Measurements from ENCODE around the gene EEF1E1.
"Not testable (repeated sequence)": the region's sequence is repeated elsewhere in the genome, so short reads cannot be mapped to it uniquely, and the experiment has no call there.

EEF1E1 gene

DNA sequence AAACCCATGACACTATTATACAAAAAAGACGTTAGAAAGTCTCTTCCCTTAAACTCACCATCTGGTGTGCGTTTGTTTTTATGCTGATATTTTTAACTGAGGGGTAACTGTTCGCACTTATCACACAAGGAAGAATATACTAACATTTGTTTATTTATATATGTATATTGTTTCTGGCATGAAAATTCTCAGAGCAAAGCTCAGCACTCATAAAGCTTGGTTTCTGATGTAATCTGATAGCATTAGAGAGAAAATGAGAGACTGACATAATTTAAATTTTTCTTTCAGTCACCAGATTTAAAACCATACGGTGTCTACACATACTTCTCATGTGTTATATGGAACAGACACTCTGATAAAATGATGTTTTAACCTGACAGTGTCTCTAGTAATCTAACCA is 45.1 kb downstream of the EEF1E1 start:
- H3K4me2 ChIP-seq (ENCODE audit: low read length), result no peak overlapping the region
- H3K9me3 ChIP-seq (ENCODE audit: insufficient read depth, low read length), result no peaks in the 10 kb centered on the region
- H3K79me2 ChIP-seq (ENCODE audit: low read length), result no peaks in the 10 kb centered on the region
- TF ChIP-seq EZH2phosphoT487 (IDR thresholded peaks at IDR 0.05; ENCODE audit: low read depth), result no peak
- TF ChIP-seq, protein P1, sequence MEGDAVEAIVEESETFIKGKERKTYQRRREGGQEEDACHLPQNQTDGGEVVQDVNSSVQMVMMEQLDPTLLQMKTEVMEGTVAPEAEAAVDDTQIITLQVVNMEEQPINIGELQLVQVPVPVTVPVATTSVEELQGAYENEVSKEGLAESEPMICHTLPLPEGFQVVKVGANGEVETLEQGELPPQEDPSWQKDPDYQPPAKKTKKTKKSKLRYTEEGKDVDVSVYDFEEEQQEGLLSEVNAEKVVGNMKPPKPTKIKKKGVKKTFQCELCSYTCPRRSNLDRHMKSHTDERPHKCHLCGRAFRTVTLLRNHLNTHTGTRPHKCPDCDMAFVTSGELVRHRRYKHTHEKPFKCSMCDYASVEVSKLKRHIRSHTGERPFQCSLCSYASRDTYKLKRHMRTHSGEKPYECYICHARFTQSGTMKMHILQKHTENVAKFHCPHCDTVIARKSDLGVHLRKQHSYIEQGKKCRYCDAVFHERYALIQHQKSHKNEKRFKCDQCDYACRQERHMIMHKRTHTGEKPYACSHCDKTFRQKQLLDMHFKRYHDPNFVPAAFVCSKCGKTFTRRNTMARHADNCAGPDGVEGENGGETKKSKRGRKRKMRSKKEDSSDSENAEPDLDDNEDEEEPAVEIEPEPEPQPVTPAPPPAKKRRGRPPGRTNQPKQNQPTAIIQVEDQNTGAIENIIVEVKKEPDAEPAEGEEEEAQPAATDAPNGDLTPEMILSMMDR (IDR thresholded peaks at IDR 0.05; ENCODE audit: low read depth, low read length), result no peak
- H3K27ac ChIP-seq (ENCODE audit: low read length), result no peak overlapping the region
- no peak overlapping the region for H3K4me3 ChIP-seq (ENCODE audit: low read length)
- no peaks in the 10 kb centered on the region for H4K20me1 ChIP-seq (ENCODE audit: insufficient read depth, low read length)
- H3K9ac ChIP-seq (ENCODE audit: low read length), result no peak overlapping the region
- no peak overlapping the region for H2AFZ ChIP-seq (ENCODE audit: low read depth, low read length)
- no peaks in the 10 kb centered on the region for H3K27me3 ChIP-seq (ENCODE audit: low read depth, low read length)
- H3K4me1 ChIP-seq (ENCODE audit: low read length), result no peaks in the 10 kb centered on the region
- H3K36me3 ChIP-seq (replicated peaks; ENCODE audit: low read depth, low read length), result peaks cover 27% of the 10 kb centered on the region

DNA sequence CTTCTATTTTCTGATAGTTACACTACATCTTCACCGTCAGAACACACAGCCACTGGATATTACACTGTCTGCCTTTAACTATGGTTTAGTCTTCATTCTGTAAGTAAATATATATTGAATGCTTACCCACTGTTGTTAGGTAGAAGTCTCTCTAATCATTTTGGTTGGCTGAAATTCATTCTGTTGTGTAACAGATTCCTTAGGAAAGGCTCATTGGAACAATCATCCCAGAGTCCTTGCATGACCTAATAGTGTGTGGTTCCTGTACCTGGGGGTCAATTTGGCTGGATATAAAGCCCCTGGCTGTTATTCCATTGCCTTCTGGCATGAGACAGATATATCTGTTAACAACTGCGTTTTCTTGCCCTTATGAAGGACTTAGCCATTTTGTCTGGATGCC is 48.1 kb downstream of the EEF1E1 start:
- no peak overlapping the region for H3K27ac ChIP-seq (ENCODE audit: low read length)
- H3K4me2 ChIP-seq (ENCODE audit: low read length), result no peak overlapping the region
- H3K79me2 ChIP-seq (ENCODE audit: low read length), result no peaks in the 10 kb centered on the region
- H3K27me3 ChIP-seq (ENCODE audit: low read depth, low read length), result no peaks in the 10 kb centered on the region
- peaks cover 10% of the 10 kb centered on the region for H3K36me3 ChIP-seq (replicated peaks; ENCODE audit: low read depth, low read length)
- H3K9ac ChIP-seq (ENCODE audit: low read length), result no peak overlapping the region
- no peaks in the 10 kb centered on the region for H3K9me3 ChIP-seq (ENCODE audit: insufficient read depth, low read length)
- H2AFZ ChIP-seq (ENCODE audit: low read depth, low read length), result no peak overlapping the region
- no peak overlapping the region for H3K4me3 ChIP-seq (ENCODE audit: low read length)
- TF ChIP-seq, protein P1 (IDR thresholded peaks at IDR 0.05; ENCODE audit: low read depth, low read length), result no peak
- no peak for TF ChIP-seq EZH2phosphoT487 (IDR thresholded peaks at IDR 0.05; ENCODE audit: low read depth)
- H3K4me1 ChIP-seq (ENCODE audit: low read length), result no peaks in the 10 kb centered on the region
- H4K20me1 ChIP-seq (ENCODE audit: insufficient read depth, low read length), result no peaks in the 10 kb centered on the region

DNA sequence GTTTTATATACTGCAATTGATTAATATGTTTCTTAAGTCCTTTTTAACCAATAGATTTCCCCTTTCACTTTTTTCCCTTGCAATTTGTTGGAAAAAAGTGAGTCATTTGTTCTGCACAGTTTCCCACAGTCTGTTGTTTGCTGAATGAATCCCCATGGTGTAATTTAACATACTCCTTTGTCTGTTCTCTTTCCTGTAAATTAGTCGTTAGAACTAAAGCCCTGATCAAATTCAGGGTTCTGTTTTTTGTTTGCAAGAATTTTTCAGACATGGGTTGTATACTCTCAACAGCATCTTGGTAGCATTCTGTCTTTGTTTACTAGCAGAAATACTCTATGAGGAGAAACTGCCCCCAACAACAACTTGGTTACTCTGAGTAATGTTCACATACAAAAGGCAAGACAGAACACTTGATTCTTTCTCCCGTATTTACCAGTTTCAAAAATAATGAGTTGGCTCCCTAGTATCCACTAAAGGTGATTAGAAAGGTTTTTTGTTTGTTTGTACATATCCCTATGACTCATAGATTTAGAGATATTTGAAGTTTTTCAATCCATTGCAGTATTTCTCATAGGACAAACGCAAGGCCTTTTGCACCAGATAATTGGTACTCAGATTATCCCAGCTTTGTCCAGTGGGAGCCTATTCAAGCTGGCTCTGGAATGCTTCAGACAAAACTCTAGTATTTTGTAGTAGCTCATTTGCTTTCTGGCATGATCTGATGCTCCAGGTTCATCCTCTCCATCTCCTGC is 54.6 kb downstream of the EEF1E1 start:
- Histone ChIP-seq H3K9me3 (ENCODE audit: insufficient read depth, low read length) (no peaks in the 10 kb centered on the region), H3K4me3 (ENCODE audit: low read length) (no peak overlapping the region), H2AFZ (ENCODE audit: low read depth, low read length) (no peak overlapping the region), H3K79me2 (ENCODE audit: low read length) (no peaks in the 10 kb centered on the region), H4K20me1 (ENCODE audit: insufficient read depth, low read length) (no peaks in the 10 kb centered on the region), H3K4me2 (ENCODE audit: low read length) (no peak overlapping the region), H3K4me1 (ENCODE audit: low read length) (no peaks in the 10 kb centered on the region), H3K27ac (ENCODE audit: low read length) (no peak overlapping the region), H3K27me3 (ENCODE audit: low read depth, low read length) (no peaks in the 10 kb centered on the region), H3K36me3 (replicated peaks; ENCODE audit: low read depth, low read length) (no peaks in the 10 kb centered on the region), H3K9ac (ENCODE audit: low read length) (no peak overlapping the region)
- no peak for TF ChIP-seq EZH2phosphoT487 (IDR thresholded peaks at IDR 0.05; ENCODE audit: low read depth)
- TF ChIP-seq, protein P1 (IDR thresholded peaks at IDR 0.05; ENCODE audit: low read depth, low read length), result no peak

DNA sequence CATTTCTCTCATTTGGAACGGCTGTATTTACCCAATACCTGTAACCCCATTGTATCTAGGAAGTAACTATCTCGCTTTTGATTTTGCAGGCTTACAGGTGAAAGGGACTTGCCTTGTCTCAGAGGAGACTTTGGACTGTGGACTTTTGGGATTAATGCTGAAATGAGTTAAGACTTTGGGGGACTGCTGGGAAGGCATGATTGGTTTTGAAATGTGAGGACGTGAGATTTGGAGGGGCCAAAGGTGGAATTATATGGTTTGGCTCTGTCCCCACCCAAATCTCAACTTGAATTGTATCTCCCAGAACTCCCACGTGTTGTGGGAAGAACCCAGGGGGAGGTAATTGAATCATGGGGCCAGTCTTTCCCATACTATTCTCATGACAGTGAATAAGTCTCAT is 56.6 kb downstream of the EEF1E1 start:
- not testable (repeated sequence) for H3K36me3 ChIP-seq (replicated peaks; ENCODE audit: low read depth, low read length); H3K4me1 ChIP-seq (ENCODE audit: low read length); H2AFZ ChIP-seq (ENCODE audit: low read depth, low read length); H3K4me3 ChIP-seq (ENCODE audit: low read length); H4K20me1 ChIP-seq (ENCODE audit: insufficient read depth, low read length); H3K79me2 ChIP-seq (ENCODE audit: low read length); H3K4me2 ChIP-seq (ENCODE audit: low read length); H3K9ac ChIP-seq (ENCODE audit: low read length); H3K27ac ChIP-seq (ENCODE audit: low read length); H3K27me3 ChIP-seq (ENCODE audit: low read depth, low read length); H3K9me3 ChIP-seq (ENCODE audit: insufficient read depth, low read length)
